NCI-H2227 treated with DMSO at 0.1 percent for 48 hours (cell line): Measurements from ENCODE around the gene ANKRD13C.
"Not testable (repeated sequence)": the region's sequence is repeated elsewhere in the genome, so short reads cannot be mapped to it uniquely, and the experiment has no call there.

Experiments
- DNase-seq: peaks from one replicate; lab custom pipeline; 2025; lab: John Stamatoyannopoulos, UW

The ANKRD13C gene

GRCh38 chr1:70354332-70355110, at the start of gene ANKRD13C:
Gene ANKRD13C, minus strand, starts transcription at chr1:70354722. Its CDS starts 314 bp downstream, at chr1:70354408.
- DNase-seq: peak; percentile 94

GRCh38 chr1:70403759-70404158, 49.2 kb upstream of the ANKRD13C start:
- DNase-seq: no peak

GRCh38 chr1:70401974-70402373, 47.5 kb upstream of the ANKRD13C start:
- DNase-seq: no peak

DNA sequence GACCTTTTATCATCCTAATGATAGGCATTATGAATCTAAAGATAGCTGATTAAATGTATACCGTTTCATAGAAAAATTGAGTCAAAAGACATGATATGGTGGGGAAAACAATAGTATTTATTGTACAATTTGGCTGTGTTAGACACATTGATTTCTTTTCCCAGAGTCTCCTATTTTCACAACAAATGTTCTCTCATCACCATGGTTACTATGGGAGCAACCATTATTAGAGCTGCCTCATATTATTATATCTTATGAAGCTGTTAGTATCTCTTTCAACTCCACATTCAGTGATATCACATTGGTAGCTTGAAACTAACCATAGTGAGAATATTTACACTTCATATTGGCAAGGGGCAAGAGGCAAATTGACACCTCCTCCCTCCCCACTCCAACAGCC, 45.8 kb upstream of the ANKRD13C start:
- peak; percentile 35 for DNase-seq

- DNase-seq: no peak
Measured at GRCh38 chr1:70397013-70397412, 42.5 kb upstream of the ANKRD13C start.

GRCh38 chr1:70396607-70397006, 42.1 kb upstream of the ANKRD13C start:
- DNase-seq: no peak

- DNase-seq: no peak
Measured at GRCh38 chr1:70392626-70393025, 38.1 kb upstream of the ANKRD13C start.

- no peak for DNase-seq
Measured at GRCh38 chr1:70387507-70387906, 33.0 kb upstream of the ANKRD13C start.

DNA sequence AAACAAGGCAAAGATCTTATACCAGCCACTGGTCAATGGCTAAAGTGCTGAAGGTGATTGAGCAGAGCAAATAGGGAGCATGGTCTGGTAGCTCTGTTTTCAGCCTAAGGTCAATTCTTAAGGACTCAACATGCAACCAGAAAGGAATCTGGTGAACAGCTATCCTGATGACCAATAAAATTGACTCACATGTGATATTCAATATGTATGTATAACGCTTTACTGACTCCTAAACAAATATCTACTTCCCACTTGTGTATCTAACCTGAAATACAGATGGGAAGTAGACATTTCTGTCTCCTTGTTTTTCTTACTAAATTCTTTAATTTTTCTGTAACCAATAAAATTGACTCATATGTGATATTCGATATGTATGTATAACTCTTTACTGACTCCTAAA, 31.6 kb upstream of the ANKRD13C start:
- DNase-seq: no peak

GRCh38 chr1:70385477-70385876, 31.0 kb upstream of the ANKRD13C start:
- no peak for DNase-seq

DNA sequence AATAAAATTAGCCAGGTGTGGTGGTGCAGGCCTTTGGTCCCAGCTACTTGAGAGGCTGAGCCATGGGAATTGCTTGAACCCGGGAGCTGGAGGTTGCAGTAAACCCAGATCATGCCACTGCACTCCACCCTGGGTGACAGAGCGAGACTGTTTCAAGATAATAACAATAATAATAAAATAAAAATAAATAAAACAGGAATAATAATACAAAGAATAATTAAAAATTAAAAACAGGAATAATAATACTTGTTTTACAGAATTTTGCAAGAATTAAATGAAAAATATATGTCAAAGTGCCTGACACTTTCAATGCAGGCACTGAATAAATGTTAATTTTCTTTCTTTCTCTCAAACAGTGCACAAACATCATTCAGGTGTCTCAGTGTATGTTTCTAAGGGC, 30.0 kb upstream of the ANKRD13C start:
- no peak for DNase-seq

- no peak for DNase-seq
Measured at GRCh38 chr1:70383483-70383882, 29.0 kb upstream of the ANKRD13C start.

- DNase-seq: no peak
Measured at GRCh38 chr1:70382682-70383081, 28.2 kb upstream of the ANKRD13C start.

GRCh38 chr1:70376196-70376595, 21.7 kb upstream of the ANKRD13C start:
- DNase-seq: no peak

DNA sequence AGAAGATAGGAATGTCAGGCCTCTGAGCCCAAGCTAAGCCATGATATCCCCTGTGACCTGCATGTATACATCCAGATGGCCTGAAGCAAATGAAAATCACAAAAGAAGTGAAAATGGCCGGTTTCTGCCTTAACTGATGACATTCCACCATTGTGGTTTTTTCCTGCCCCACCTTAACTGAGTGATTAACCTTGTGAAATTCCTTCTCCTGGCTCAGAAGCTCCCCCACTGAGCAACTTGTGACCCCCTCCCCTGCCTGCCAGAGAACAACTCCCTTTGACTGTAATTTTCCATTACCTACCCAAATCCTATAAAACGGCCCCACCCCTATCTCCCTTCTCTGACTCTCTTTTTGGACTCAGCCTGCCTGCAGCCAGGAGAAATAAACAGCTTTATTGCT, 19.1 kb upstream of the ANKRD13C start:
- not testable (repeated sequence) for DNase-seq

- no peak for DNase-seq
Measured at GRCh38 chr1:70372426-70372825, 17.9 kb upstream of the ANKRD13C start.

DNA sequence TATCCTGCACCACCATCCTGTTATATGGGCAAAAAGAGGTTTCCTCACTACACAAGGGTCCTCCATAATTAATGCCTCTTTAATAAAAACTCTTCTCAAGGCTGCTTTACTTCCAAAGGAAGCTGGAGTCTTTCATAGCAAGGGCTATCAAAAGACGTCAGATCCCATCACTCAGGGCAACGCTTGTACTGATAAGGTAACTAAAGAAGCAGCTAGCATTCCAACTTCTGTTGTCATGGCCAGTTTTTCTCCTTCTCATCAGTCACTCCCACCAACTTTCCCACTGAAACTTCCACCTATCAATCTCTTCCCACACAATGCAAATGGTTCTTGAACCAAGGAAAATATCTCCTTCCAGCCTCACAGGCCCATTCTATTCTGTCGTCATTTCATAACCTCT, 17.1 kb upstream of the ANKRD13C start:
- not testable (repeated sequence) for DNase-seq

DNA sequence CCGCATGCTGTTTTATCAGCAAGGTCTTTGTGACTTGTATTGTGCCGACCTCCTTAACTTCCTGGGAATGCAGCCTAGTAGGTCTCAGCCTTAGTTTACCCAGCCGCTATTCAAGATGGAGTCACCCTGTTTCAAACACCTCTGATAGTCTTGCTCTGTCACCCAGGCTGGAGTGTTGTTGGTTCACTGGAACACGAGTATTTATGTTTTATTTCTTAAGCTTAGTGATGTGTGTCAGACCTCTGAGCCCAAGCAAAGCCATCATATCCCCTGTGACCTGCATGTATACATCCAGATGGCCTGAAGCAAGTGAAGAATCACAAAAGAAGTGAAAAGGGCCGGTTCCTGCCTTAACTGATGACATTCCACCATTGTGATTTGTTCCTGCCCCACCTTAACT, 12.9 kb upstream of the ANKRD13C start:
- not testable (repeated sequence) for DNase-seq

DNA sequence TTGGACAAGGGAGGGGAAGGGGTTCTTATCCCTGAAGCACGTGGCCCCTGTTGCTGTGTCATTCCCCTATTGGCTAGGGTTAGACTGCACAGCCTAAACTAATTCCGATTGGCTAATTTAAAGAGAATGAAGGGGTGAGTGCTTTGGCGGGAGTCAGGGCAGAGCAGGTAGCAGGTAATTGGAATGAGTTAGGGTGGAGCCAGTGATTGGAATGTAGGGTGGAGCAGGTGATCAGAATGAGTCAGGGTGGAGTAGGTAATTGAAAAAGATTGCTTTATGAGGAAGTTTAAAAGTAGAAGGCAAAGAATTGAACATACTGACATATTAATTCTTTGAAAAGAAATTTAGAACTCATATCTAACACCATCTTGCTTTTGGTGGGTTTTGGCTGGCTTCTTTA, 12.5 kb upstream of the ANKRD13C start:
- not testable (repeated sequence) for DNase-seq

- DNase-seq: not testable (repeated sequence)
Measured at GRCh38 chr1:70366425-70366952, 12.0 kb upstream of the ANKRD13C start.

DNA sequence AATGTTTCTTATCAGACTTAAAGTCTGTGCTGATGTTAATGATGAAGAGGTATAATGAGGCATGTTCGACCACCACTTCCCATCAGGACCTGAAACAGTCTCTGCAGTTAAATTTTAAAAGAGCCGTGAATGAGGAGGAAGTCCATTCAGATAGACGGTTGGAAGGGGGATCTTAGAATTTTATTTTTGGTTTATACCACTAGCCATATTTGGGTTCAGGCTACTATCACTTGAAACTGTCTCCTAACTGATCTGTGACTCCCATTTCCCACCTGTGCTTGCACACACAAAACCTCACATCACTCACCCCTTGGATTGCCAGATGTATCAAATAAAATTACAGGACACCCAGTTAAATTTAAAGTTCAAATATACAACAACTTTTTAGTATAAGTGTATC, 9.9 kb upstream of the ANKRD13C start:
- no peak for DNase-seq

GRCh38 chr1:70361727-70362398, 7.3 kb upstream of the ANKRD13C start:
- no peak for DNase-seq

GRCh38 chr1:70360321-70360720, 5.8 kb upstream of the ANKRD13C start:
- DNase-seq: no peak
